Activated CD4-positive, alpha-beta T cell treated with anti-CD3 and anti-CD28 coated beads, Interleukin-2, amount 10 ng/mL, durations not matched to agents 7 days and 5 days (primary cell): ENCODE results near the gene EPB41L4B. TPM values are rescaled to one million over a fixed set of nuclear protein-coding genes. Genes with fewer than 3 reads are reported as not detected.

Experiments used
- CTCF ChIA-PET: fragments of 350-600 bp; sonication (Branson Sonifier 250); formaldehyde crosslinking; loops from one replicate; lab custom pipeline; 2021; ENCODE audit warnings: antibody characterized with exemption; lab: Charles Lee
- POLR2A ChIA-PET: fragments of 350-600 bp; sonication (Branson Sonifier 250); formaldehyde crosslinking; loops from one replicate; lab custom pipeline; 2021; ENCODE audit warnings: antibody characterized with exemption; lab: Charles Lee
- DNase-seq: peaks from one replicate; pipeline ENCODE4 v3.0.0-alpha.2; 2020
- H3K27ac Mint-ChIP-seq: one replicate; pipeline ENCODE4 v1.8.0; 2021; ENCODE audit warnings: mild to moderate bottlenecking, moderate library complexity, mixed read lengths
- H3K27me3 Mint-ChIP-seq: one replicate; pipeline ENCODE4 v1.8.0; 2021; ENCODE audit warnings: mixed read lengths
- H3K36me3 Mint-ChIP-seq: one replicate; pipeline ENCODE4 v1.8.0; 2021; ENCODE audit warnings: low read depth, mixed read lengths
- H3K4me1 Mint-ChIP-seq: one replicate; pipeline ENCODE4 v1.8.0; 2021; ENCODE audit warnings: mixed read lengths
- H3K4me3 Mint-ChIP-seq: one replicate; pipeline ENCODE4 v1.8.0; 2021; ENCODE audit warnings: mild to moderate bottlenecking, moderate library complexity, mixed read lengths
- H3K9me3 Mint-ChIP-seq: one replicate; pipeline ENCODE4 v1.8.0; 2021; ENCODE audit warnings: mixed read lengths
- total RNA-seq, 2 experiments: library from RNA; stranded (reverse); gene quantifications; one replicate each; pipeline ENCODE4 v1.2.3, GENCODE V29; 2021

EPB41L4B gene
- total RNA-seq, 2 experiments from 2014 or later: not detected

GRCh38 chr9:109305801-109306200, 15.1 kb downstream of the EPB41L4B start:
- Mint-ChIP-seq H3K36me3 (no peaks in the 10 kb centered on the region), H3K27ac (no peak overlapping the region), H3K4me3 (no peak overlapping the region), H3K9me3 (no peaks in the 10 kb centered on the region), H3K4me1 (no peaks in the 10 kb centered on the region), H3K27me3 (peaks cover 30% of the 10 kb centered on the region)
- POLR2A ChIA-PET: no interaction called here
- CTCF ChIA-PET: interaction anchor here (1.3 kb wide), 1 partner anchor 10 kb away, joined by 3 read pairs; no protein-coding TSS in a partner anchor
- no peak for DNase-seq

GRCh38 chr9:109304347-109304746, 16.5 kb downstream of the EPB41L4B start:
- Mint-ChIP-seq H3K4me3 (no peak overlapping the region), H3K27me3 (peaks cover 32% of the 10 kb centered on the region), H3K4me1 (no peaks in the 10 kb centered on the region), H3K36me3 (no peaks in the 10 kb centered on the region), H3K9me3 (no peaks in the 10 kb centered on the region), H3K27ac (no peak overlapping the region)
- DNase-seq: no peak
- ChIA-PET POLR2A (no interaction called here), CTCF (no interaction called here)

- Mint-ChIP-seq H3K27ac (no peak overlapping the region), H3K9me3 (no peaks in the 10 kb centered on the region), H3K27me3 (peaks cover 28% of the 10 kb centered on the region), H3K4me3 (no peak overlapping the region), H3K36me3 (no peaks in the 10 kb centered on the region), H3K4me1 (no peaks in the 10 kb centered on the region)
- POLR2A ChIA-PET: no interaction called here
- no peak for DNase-seq
- CTCF ChIA-PET: no interaction called here
These were observed 17.0 kb downstream of the EPB41L4B start for GRCh38 chr9:109303900-109304299.

- POLR2A ChIA-PET: no interaction called here
- H3K27ac Mint-ChIP-seq: no peak overlapping the region
- H3K9me3 Mint-ChIP-seq: no peaks in the 10 kb centered on the region
- no peaks in the 10 kb centered on the region for H3K36me3 Mint-ChIP-seq
- no peak overlapping the region for H3K4me3 Mint-ChIP-seq
- no peak for DNase-seq
- CTCF ChIA-PET: interaction anchor here (0.7 kb wide), 1 partner anchor 10 kb away, joined by 3 read pairs; no protein-coding TSS in a partner anchor
- peaks cover 24% of the 10 kb centered on the region for H3K27me3 Mint-ChIP-seq
- H3K4me1 Mint-ChIP-seq: peaks cover 5% of the 10 kb centered on the region
These were observed 18.3 kb downstream of the EPB41L4B start for GRCh38 chr9:109302606-109303005.

- Mint-ChIP-seq H3K9me3 (no peaks in the 10 kb centered on the region), H3K4me1 (peaks cover 16% of the 10 kb centered on the region), H3K36me3 (no peaks in the 10 kb centered on the region), H3K4me3 (no peak overlapping the region), H3K27me3 (peaks cover 26% of the 10 kb centered on the region), H3K27ac (no peak overlapping the region)
- no peak for DNase-seq
- POLR2A ChIA-PET: no interaction called here
- CTCF ChIA-PET: interaction anchor here (0.6 kb wide), 1 partner anchor 471 kb away, joined by 3 read pairs; no protein-coding TSS in a partner anchor
These were observed 19.8 kb downstream of the EPB41L4B start for GRCh38 chr9:109301012-109301411.

GRCh38 chr9:109299891-109300290, 21.0 kb downstream of the EPB41L4B start:
- Mint-ChIP-seq H3K27me3 (peaks cover 26% of the 10 kb centered on the region), H3K9me3 (no peaks in the 10 kb centered on the region), H3K4me1 (peaks cover 27% of the 10 kb centered on the region), H3K4me3 (no peak overlapping the region), H3K27ac (no peak overlapping the region), H3K36me3 (no peaks in the 10 kb centered on the region)
- no peak for DNase-seq
- ChIA-PET CTCF (no interaction called here), POLR2A (no interaction called here)

- Mint-ChIP-seq H3K4me3 (no peak overlapping the region), H3K36me3 (no peaks in the 10 kb centered on the region), H3K9me3 (no peaks in the 10 kb centered on the region), H3K27ac (no peak overlapping the region), H3K4me1 (peaks cover 28% of the 10 kb centered on the region), H3K27me3 (peaks cover 21% of the 10 kb centered on the region)
- CTCF ChIA-PET: interaction anchor here (0.9 to 1.1 kb wide), 2 partner anchors 13 to 53 kb away, joined by 5 to 8 read pairs; no protein-coding TSS in a partner anchor
- no peak for DNase-seq
- POLR2A ChIA-PET: no interaction called here
These were observed 23.0 kb downstream of the EPB41L4B start for GRCh38 chr9:109297899-109298298.

- Mint-ChIP-seq H3K9me3 (no peaks in the 10 kb centered on the region), H3K4me1 (peaks cover 28% of the 10 kb centered on the region), H3K27ac (no peak overlapping the region), H3K36me3 (no peaks in the 10 kb centered on the region), H3K4me3 (no peak overlapping the region), H3K27me3 (peaks cover 11% of the 10 kb centered on the region)
- CTCF ChIA-PET: no interaction called here
- POLR2A ChIA-PET: no interaction called here
- no peak for DNase-seq
These were observed 25.4 kb downstream of the EPB41L4B start for GRCh38 chr9:109295221-109296130.

- Mint-ChIP-seq H3K36me3 (no peaks in the 10 kb centered on the region), H3K27ac (no peak overlapping the region), H3K9me3 (no peaks in the 10 kb centered on the region), H3K27me3 (peaks cover 3% of the 10 kb centered on the region), H3K4me3 (no peak overlapping the region), H3K4me1 (peaks cover 6% of the 10 kb centered on the region)
- no peak for DNase-seq
- CTCF ChIA-PET: no interaction called here
- POLR2A ChIA-PET: no interaction called here
These were observed 30.5 kb downstream of the EPB41L4B start for GRCh38 chr9:109290385-109290784.

- no peak overlapping the region for H3K4me3 Mint-ChIP-seq
- H3K4me1 Mint-ChIP-seq: peaks cover 2% of the 10 kb centered on the region
- no peaks in the 10 kb centered on the region for H3K36me3 Mint-ChIP-seq
- H3K9me3 Mint-ChIP-seq: no peaks in the 10 kb centered on the region
- DNase-seq: no peak
- peaks cover 3% of the 10 kb centered on the region for H3K27me3 Mint-ChIP-seq
- no peak overlapping the region for H3K27ac Mint-ChIP-seq
- ChIA-PET POLR2A (no interaction called here), CTCF (no interaction called here)
These were observed 30.9 kb downstream of the EPB41L4B start for GRCh38 chr9:109289931-109290330.

GRCh38 chr9:109289186-109289585, 31.7 kb downstream of the EPB41L4B start:
- ChIA-PET CTCF (no interaction called here), POLR2A (no interaction called here)
- no peak overlapping the region for H3K4me3 Mint-ChIP-seq
- no peaks in the 10 kb centered on the region for H3K9me3 Mint-ChIP-seq
- peaks cover 7% of the 10 kb centered on the region for H3K27me3 Mint-ChIP-seq
- H3K27ac Mint-ChIP-seq: no peak overlapping the region
- H3K4me1 Mint-ChIP-seq: no peaks in the 10 kb centered on the region
- no peak for DNase-seq
- no peaks in the 10 kb centered on the region for H3K36me3 Mint-ChIP-seq

- DNase-seq: no peak
- H3K4me3 Mint-ChIP-seq: no peak overlapping the region
- ChIA-PET CTCF (no interaction called here), POLR2A (no interaction called here)
- H3K36me3 Mint-ChIP-seq: no peaks in the 10 kb centered on the region
- H3K9me3 Mint-ChIP-seq: no peaks in the 10 kb centered on the region
- no peaks in the 10 kb centered on the region for H3K4me1 Mint-ChIP-seq
- peaks cover 8% of the 10 kb centered on the region for H3K27me3 Mint-ChIP-seq
- H3K27ac Mint-ChIP-seq: no peak overlapping the region
These were observed 33.9 kb downstream of the EPB41L4B start for GRCh38 chr9:109286981-109287380.

- Mint-ChIP-seq H3K4me1 (no peaks in the 10 kb centered on the region), H3K36me3 (no peaks in the 10 kb centered on the region), H3K27me3 (peaks cover 8% of the 10 kb centered on the region), H3K27ac (no peak overlapping the region), H3K4me3 (no peak overlapping the region), H3K9me3 (no peaks in the 10 kb centered on the region)
- DNase-seq: no peak
- POLR2A ChIA-PET: no interaction called here
- CTCF ChIA-PET: no interaction called here
These were observed 34.3 kb downstream of the EPB41L4B start for GRCh38 chr9:109286571-109286977.
